ENCODE results near the gene RNU6-9.
"Not testable (repeated sequence)": the region's sequence is repeated elsewhere in the genome, so short reads cannot be mapped to it uniquely, and the experiment has no call there.

RNU6-9 gene

GRCh38 chr19:850221-850978 is 42.9 kb upstream of the RNU6-9 start:
- TF ChIP-seq CTCF (IDR thresholded peaks at IDR 0.05; ENCODE audit: control insufficient read depth, insufficient read depth, low read depth, low read length, missing control alignments) = no peak
- peak; percentile 70 for DNase-seq (ENCODE audit: low read depth)
- no peak overlapping the region for H3K4me3 ChIP-seq (ENCODE audit: control insufficient read depth, low read depth, low read length)

- TF ChIP-seq CTCF (IDR thresholded peaks at IDR 0.05; ENCODE audit: control insufficient read depth, insufficient read depth, low read depth, low read length, missing control alignments) = no peak
- H3K4me3 ChIP-seq (ENCODE audit: control insufficient read depth, low read depth, low read length) = no peak overlapping the region
- no peak for DNase-seq (ENCODE audit: low read depth)
Observed at GRCh38 chr19:850979-851335, 42.3 kb upstream of the RNU6-9 start.

GRCh38 chr19:852136-853013 is 40.9 kb upstream of the RNU6-9 start, which contains the start of gene ELANE:
Gene ELANE (plus strand): TSS chr19:852303. CDS start chr19:852329, 26 bp downstream.
- TF ChIP-seq CTCF (IDR thresholded peaks at IDR 0.05; ENCODE audit: control insufficient read depth, insufficient read depth, low read depth, low read length, missing control alignments) = no peak

GRCh38 chr19:853014-853585 is 40.2 kb upstream of the RNU6-9 start:
- no peak overlapping the region for H3K4me3 ChIP-seq (ENCODE audit: control insufficient read depth, low read depth, low read length)
- TF ChIP-seq CTCF (IDR thresholded peaks at IDR 0.05; ENCODE audit: control insufficient read depth, insufficient read depth, low read depth, low read length, missing control alignments) = no peak
- DNase-seq (ENCODE audit: low read depth) = no peak

More at GRCh38 chr19:852136-853013, 40.9 kb upstream of the RNU6-9 start, which contains the start of gene ELANE:
- DNase-seq (ENCODE audit: low read depth) = no peak
- no peak within 1 kb of the TSS for H3K4me3 ChIP-seq (ENCODE audit: control insufficient read depth, low read depth, low read length)

- DNase-seq (ENCODE audit: low read depth); H3K4me3 ChIP-seq (ENCODE audit: control insufficient read depth, low read depth, low read length): not testable (repeated sequence)
Observed at GRCh38 chr19:853614-854220, 39.6 kb upstream of the RNU6-9 start.

GRCh38 chr19:854549-854948 is 38.7 kb upstream of the RNU6-9 start:
- H3K4me3 ChIP-seq (ENCODE audit: control insufficient read depth, low read depth, low read length) = no peak overlapping the region
- DNase-seq (ENCODE audit: low read depth) = no peak
- TF ChIP-seq CTCF (IDR thresholded peaks at IDR 0.05; ENCODE audit: control insufficient read depth, insufficient read depth, low read depth, low read length, missing control alignments) = no peak
